ENCODE data around the gene GAL3ST3. TPM values are rescaled to one million over a fixed set of nuclear protein-coding genes. Genes with fewer than 3 reads are reported as not detected.
A peak's percentile ranks its signal among the peaks of the same experiment; 100 is the strongest.

The GAL3ST3 gene
- total and polyA plus RNA-seq, 10 of the 15 experiments (the other 5 are each of a cell fraction or from before 2014, with no cell fraction given), result 0.06 to 0.12 TPM; not detected in 8

DNA sequence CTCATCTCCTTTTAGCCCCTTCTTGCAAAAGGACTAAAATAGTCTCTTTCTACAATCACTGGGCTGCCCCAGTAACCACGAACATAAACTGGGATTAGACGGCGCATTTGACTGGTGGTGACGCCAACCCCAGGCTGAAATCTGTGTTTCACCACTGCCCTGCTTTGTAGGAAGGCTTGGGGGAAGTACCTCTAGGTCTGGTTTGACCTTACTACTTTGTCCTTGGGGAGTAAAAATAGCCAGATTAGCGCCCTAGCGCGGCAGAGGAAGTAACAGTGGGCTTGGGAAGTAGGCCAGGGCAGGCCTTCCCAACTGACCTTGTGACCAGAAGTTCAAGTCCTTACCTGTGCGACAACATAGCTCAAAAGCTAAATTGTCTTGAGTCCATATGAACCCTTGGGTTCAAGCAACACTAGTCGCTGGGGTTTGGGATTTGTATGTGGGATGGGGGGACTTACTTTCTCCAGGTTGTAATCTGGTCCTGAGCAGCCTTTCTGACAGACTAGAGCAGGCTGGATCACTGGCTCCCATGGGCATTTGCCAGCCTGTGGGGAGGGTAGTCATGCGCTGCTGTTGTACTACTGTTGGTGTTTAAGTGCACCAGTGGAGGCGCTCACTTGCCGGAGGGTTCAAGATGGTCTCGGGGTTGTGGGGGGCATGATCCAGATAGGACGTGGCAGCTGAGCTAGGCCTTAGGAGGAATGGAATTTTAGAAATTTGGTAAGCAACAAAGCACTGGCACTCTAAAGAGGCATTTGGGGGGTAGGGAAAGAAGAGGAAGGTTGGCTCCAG lies 20.2 kb upstream of the GAL3ST3 start (continued):
- TF ChIP-seq PML (IDR thresholded peaks at IDR 0.05; ENCODE audit: low read length), result peak; percentile 27; the same call in 1 of the 2 replicates
- TF ChIP-seq MEF2A (IDR thresholded peaks at IDR 0.05; ENCODE audit: insufficient read depth, low read depth, low read length), result no peak
- TF ChIP-seq ESRRA (IDR thresholded peaks at IDR 0.05; ENCODE audit: low read length), result peak; percentile 83; the same call in 1 of the 2 replicates
- TF ChIP-seq MEF2B (IDR thresholded peaks at IDR 0.05; ENCODE audit: partially characterized antibody, poor library complexity, severe bottlenecking), result peak; percentile 66
- no peak for TF ChIP-seq RAD51 (IDR thresholded peaks at IDR 0.05)
- TF ChIP-seq, protein P1, sequence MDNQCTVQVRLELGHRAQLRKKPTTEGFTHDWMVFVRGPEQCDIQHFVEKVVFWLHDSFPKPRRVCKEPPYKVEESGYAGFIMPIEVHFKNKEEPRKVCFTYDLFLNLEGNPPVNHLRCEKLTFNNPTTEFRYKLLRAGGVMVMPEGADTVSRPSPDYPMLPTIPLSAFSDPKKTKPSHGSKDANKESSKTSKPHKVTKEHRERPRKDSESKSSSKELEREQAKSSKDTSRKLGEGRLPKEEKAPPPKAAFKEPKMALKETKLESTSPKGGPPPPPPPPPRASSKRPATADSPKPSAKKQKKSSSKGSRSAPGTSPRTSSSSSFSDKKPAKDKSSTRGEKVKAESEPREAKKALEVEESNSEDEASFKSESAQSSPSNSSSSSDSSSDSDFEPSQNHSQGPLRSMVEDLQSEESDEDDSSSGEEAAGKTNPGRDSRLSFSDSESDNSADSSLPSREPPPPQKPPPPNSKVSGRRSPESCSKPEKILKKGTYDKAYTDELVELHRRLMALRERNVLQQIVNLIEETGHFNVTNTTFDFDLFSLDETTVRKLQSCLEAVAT (IDR thresholded peaks at IDR 0.05), result peak; percentile 42; the same call in 1 of the 2 replicates
- no peak for TF ChIP-seq ZNF274 (IDR thresholded peaks at IDR 0.05; ENCODE audit: insufficient read depth, insufficient read length)
- TF ChIP-seq NRF1 (conservative IDR thresholded peaks at IDR 0.05; ENCODE audit: low read depth, low read length), result no peak
- TF ChIP-seq NFXL1 (IDR thresholded peaks at IDR 0.05; ENCODE audit: borderline replicate concordance), result no peak
- peak in 1 of 2 experiments; percentile 45; a peak in 3 of 4 replicates for TF ChIP-seq IKZF2 (IDR thresholded peaks at IDR 0.05)
- no peak for TF ChIP-seq JUND (IDR thresholded peaks at IDR 0.05; ENCODE audit: low read depth, low read length)
- TF ChIP-seq, protein P2, sequence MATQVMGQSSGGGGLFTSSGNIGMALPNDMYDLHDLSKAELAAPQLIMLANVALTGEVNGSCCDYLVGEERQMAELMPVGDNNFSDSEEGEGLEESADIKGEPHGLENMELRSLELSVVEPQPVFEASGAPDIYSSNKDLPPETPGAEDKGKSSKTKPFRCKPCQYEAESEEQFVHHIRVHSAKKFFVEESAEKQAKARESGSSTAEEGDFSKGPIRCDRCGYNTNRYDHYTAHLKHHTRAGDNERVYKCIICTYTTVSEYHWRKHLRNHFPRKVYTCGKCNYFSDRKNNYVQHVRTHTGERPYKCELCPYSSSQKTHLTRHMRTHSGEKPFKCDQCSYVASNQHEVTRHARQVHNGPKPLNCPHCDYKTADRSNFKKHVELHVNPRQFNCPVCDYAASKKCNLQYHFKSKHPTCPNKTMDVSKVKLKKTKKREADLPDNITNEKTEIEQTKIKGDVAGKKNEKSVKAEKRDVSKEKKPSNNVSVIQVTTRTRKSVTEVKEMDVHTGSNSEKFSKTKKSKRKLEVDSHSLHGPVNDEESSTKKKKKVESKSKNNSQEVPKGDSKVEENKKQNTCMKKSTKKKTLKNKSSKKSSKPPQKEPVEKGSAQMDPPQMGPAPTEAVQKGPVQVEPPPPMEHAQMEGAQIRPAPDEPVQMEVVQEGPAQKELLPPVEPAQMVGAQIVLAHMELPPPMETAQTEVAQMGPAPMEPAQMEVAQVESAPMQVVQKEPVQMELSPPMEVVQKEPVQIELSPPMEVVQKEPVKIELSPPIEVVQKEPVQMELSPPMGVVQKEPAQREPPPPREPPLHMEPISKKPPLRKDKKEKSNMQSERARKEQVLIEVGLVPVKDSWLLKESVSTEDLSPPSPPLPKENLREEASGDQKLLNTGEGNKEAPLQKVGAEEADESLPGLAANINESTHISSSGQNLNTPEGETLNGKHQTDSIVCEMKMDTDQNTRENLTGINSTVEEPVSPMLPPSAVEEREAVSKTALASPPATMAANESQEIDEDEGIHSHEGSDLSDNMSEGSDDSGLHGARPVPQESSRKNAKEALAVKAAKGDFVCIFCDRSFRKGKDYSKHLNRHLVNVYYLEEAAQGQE (IDR thresholded peaks at IDR 0.05; ENCODE audit: low read depth, low read length), result no peak
- TF ChIP-seq CBFB (IDR thresholded peaks at IDR 0.05; ENCODE audit: low read depth), result peak; percentile 13; the same call in 1 of the 2 replicates
- TF ChIP-seq MTA3 (IDR thresholded peaks at IDR 0.05; ENCODE audit: borderline replicate concordance, low read length), result peak; percentile 73; the same call in 1 of the 2 replicates
- TF ChIP-seq, protein P3, sequence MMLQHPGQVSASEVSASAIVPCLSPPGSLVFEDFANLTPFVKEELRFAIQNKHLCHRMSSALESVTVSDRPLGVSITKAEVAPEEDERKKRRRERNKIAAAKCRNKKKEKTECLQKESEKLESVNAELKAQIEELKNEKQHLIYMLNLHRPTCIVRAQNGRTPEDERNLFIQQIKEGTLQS (IDR thresholded peaks at IDR 0.05; ENCODE audit: borderline replicate concordance, extremely low read depth, low read depth, low read length), result no peak
- TF ChIP-seq RAD21 (IDR thresholded peaks at IDR 0.05; ENCODE audit: insufficient read depth, low read depth, low read length), result peak; percentile 22; the same call in 1 of the 2 replicates
- TF ChIP-seq, protein P4, sequence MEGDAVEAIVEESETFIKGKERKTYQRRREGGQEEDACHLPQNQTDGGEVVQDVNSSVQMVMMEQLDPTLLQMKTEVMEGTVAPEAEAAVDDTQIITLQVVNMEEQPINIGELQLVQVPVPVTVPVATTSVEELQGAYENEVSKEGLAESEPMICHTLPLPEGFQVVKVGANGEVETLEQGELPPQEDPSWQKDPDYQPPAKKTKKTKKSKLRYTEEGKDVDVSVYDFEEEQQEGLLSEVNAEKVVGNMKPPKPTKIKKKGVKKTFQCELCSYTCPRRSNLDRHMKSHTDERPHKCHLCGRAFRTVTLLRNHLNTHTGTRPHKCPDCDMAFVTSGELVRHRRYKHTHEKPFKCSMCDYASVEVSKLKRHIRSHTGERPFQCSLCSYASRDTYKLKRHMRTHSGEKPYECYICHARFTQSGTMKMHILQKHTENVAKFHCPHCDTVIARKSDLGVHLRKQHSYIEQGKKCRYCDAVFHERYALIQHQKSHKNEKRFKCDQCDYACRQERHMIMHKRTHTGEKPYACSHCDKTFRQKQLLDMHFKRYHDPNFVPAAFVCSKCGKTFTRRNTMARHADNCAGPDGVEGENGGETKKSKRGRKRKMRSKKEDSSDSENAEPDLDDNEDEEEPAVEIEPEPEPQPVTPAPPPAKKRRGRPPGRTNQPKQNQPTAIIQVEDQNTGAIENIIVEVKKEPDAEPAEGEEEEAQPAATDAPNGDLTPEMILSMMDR (IDR thresholded peaks at IDR 0.05 in 2 of 3, conservative IDR thresholded peaks at IDR 0.05 in 1 of 3; ENCODE audit: control insufficient read depth in 2 of 3, extremely low read depth in 1 of 3, insufficient read depth in 1 of 3, low read depth in 3 of 3, low read length in 3 of 3), result peak; percentile 25 to 45 (median 32); a peak in 5 of 6 replicates
- no peak for TF ChIP-seq GATAD2B (conservative IDR thresholded peaks at IDR 0.05; ENCODE audit: low read depth)
- peak; percentile 48; the same call in 1 of the 2 replicates for TF ChIP-seq CREB1 (IDR thresholded peaks at IDR 0.05; ENCODE audit: low read depth)
- TF ChIP-seq RUNX3 (IDR thresholded peaks at IDR 0.05; ENCODE audit: low read length), result peak; percentile 65
- TF ChIP-seq NR2F1 (conservative IDR thresholded peaks at IDR 0.05), result peak; percentile 61
- peak in 1 of 2 experiments; percentile 10; a peak in 1 of 4 replicates for TF ChIP-seq ETV6 (conservative IDR thresholded peaks at IDR 0.05 in 1 of 2, IDR thresholded peaks at IDR 0.05 in 1 of 2; ENCODE audit: borderline replicate concordance in 1 of 2, low read depth in 1 of 2)
